Peyer's patch (tissue), 4 donors: ENCODE measurements around the gene TLCD3A.

Experiments used
- POLR2A ChIP-seq, 2 donors: fragments of 450-650 bp; IDR thresholded peaks; one replicate each; pipeline ENCODE4 v1.5.1; 2017; ENCODE audit warnings: antibody characterized with exemption in 2 of 2, mild to moderate bottlenecking in 2 of 2, moderate library complexity in 2 of 2
- TF ChIP-seq, protein P1 (sequence below), 6 experiments: fragments of 450-650 bp in 4 of 6; fragments of 200-600 bp in 2 of 6; sonication (generic) in 1 of 6; IDR thresholded peaks; one replicate each; pipeline ENCODE4 v1.5.1; 2017 to 2019; ENCODE audit warnings: antibody characterized with exemption in 6 of 6, mild to moderate bottlenecking in 3 of 6, moderate library complexity in 1 of 6

DNA sequence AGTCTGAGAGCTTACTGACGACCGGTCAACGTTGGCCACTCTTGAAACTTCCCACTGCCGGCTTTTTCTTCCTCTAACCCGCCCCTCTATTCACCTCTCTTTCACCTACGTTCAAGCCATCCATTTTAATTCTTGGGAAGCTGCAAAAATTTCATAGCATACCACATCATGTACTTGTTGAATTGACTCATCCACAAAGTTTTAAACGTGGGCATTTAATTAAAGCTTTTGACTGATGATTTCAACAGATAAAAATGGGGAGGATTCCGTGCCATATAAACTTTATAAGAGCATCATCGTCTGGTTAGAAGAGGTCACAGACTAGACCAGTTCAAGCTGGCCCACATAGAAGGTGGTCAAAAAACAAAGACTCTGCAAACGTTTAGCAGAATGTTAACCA lies 40.3 kb upstream of the TLCD3A start:
- TF ChIP-seq, protein P1, sequence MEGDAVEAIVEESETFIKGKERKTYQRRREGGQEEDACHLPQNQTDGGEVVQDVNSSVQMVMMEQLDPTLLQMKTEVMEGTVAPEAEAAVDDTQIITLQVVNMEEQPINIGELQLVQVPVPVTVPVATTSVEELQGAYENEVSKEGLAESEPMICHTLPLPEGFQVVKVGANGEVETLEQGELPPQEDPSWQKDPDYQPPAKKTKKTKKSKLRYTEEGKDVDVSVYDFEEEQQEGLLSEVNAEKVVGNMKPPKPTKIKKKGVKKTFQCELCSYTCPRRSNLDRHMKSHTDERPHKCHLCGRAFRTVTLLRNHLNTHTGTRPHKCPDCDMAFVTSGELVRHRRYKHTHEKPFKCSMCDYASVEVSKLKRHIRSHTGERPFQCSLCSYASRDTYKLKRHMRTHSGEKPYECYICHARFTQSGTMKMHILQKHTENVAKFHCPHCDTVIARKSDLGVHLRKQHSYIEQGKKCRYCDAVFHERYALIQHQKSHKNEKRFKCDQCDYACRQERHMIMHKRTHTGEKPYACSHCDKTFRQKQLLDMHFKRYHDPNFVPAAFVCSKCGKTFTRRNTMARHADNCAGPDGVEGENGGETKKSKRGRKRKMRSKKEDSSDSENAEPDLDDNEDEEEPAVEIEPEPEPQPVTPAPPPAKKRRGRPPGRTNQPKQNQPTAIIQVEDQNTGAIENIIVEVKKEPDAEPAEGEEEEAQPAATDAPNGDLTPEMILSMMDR (IDR thresholded peaks at IDR 0.05), result no peak
- TF ChIP-seq POLR2A (IDR thresholded peaks at IDR 0.05), result no peak
